ENCODE data around the gene CNOT1. TPM values are rescaled to one million over a fixed set of nuclear protein-coding genes. Genes with fewer than 3 reads are reported as not detected.

CNOT1 gene
- total RNA-seq, 2 experiments from 2014 or later = 164 to 184 TPM

- H3K36me3 Mint-ChIP-seq (ENCODE audit: low read depth) = no peaks in the 10 kb centered on the region
- intact Hi-C loops (cut with DNase I, micrococcal nuclease) = no loop called here
- Histone ChIP-seq H3K36me3 (ENCODE audit: insufficient read depth, low read length) (no peaks in the 10 kb centered on the region), H3K4me3 (ENCODE audit: low read length) (no peak overlapping the region), H3K27me3 (ENCODE audit: control insufficient read depth in 1 of 2, insufficient read depth in 2 of 2, low read length in 2 of 2) (peaks cover 0 to 2% of the 10 kb centered on the region in 2 experiments), H3K27ac (ENCODE audit: low read depth in 1 of 2, low read length in 2 of 2) (no peak overlapping the region), H3K4me1 (ENCODE audit: insufficient read depth, low read length) (no peaks in the 10 kb centered on the region), H3K9me3 (ENCODE audit: control insufficient read depth in 1 of 2, insufficient read depth in 1 of 2, low read length in 2 of 2) (no peaks in the 10 kb centered on the region)
- TF ChIP-seq, protein P1, sequence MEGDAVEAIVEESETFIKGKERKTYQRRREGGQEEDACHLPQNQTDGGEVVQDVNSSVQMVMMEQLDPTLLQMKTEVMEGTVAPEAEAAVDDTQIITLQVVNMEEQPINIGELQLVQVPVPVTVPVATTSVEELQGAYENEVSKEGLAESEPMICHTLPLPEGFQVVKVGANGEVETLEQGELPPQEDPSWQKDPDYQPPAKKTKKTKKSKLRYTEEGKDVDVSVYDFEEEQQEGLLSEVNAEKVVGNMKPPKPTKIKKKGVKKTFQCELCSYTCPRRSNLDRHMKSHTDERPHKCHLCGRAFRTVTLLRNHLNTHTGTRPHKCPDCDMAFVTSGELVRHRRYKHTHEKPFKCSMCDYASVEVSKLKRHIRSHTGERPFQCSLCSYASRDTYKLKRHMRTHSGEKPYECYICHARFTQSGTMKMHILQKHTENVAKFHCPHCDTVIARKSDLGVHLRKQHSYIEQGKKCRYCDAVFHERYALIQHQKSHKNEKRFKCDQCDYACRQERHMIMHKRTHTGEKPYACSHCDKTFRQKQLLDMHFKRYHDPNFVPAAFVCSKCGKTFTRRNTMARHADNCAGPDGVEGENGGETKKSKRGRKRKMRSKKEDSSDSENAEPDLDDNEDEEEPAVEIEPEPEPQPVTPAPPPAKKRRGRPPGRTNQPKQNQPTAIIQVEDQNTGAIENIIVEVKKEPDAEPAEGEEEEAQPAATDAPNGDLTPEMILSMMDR (IDR thresholded peaks at IDR 0.05) = no peak
- peaks cover 26% of the 10 kb centered on the region for H3K27me3 Mint-ChIP-seq
- no peaks in the 10 kb centered on the region for H3K4me1 Mint-ChIP-seq (ENCODE audit: low read depth)
- no peak for DNase-seq
- POLR2A ChIA-PET = no interaction called here
- CTCF ChIA-PET = no interaction called here
- H3K27ac Mint-ChIP-seq = no peak overlapping the region
- no peak for ATAC-seq (ENCODE audit: poor library complexity)
- no peak overlapping the region for H3K4me3 Mint-ChIP-seq
- H3K9me3 Mint-ChIP-seq = no peaks in the 10 kb centered on the region
Measured at GRCh38 chr16:58475091-58475619, 154.5 kb downstream of the CNOT1 start.

- H3K4me3 Mint-ChIP-seq = no peak overlapping the region
- ATAC-seq (ENCODE audit: poor library complexity) (no peak), DNase-seq (no peak)
- Histone ChIP-seq H3K4me1 (ENCODE audit: insufficient read depth, low read length) (no peaks in the 10 kb centered on the region), H3K27ac (ENCODE audit: low read depth in 1 of 2, low read length in 2 of 2) (no peak overlapping the region), H3K27me3 (ENCODE audit: control insufficient read depth in 1 of 2, insufficient read depth in 2 of 2, low read length in 2 of 2) (peaks cover 0 to 2% of the 10 kb centered on the region in 2 experiments), H3K36me3 (ENCODE audit: insufficient read depth, low read length) (no peaks in the 10 kb centered on the region), H3K9me3 (ENCODE audit: control insufficient read depth in 1 of 2, insufficient read depth in 1 of 2, low read length in 2 of 2) (no peaks in the 10 kb centered on the region), H3K4me3 (ENCODE audit: low read length) (no peak overlapping the region)
- peaks cover 31% of the 10 kb centered on the region for H3K27me3 Mint-ChIP-seq
- intact Hi-C loops (cut with DNase I, micrococcal nuclease) = no loop called here
- CTCF ChIA-PET = interaction anchor here (0.6 to 0.9 kb wide), 2 partner anchors 13 to 457 kb away, joined by 4 read pairs; no protein-coding TSS in a partner anchor
- H3K36me3 Mint-ChIP-seq (ENCODE audit: low read depth) = no peaks in the 10 kb centered on the region
- H3K9me3 Mint-ChIP-seq = no peaks in the 10 kb centered on the region
- POLR2A ChIA-PET = no interaction called here
- TF ChIP-seq, protein P1 (IDR thresholded peaks at IDR 0.05) = no peak
- H3K4me1 Mint-ChIP-seq (ENCODE audit: low read depth) = no peaks in the 10 kb centered on the region
- H3K27ac Mint-ChIP-seq = no peak overlapping the region
Measured at GRCh38 chr16:58474296-58474695, 155.3 kb downstream of the CNOT1 start.

GRCh38 chr16:58472827-58473226 lies 156.8 kb downstream of the CNOT1 start:
- Histone ChIP-seq H3K4me1 (ENCODE audit: insufficient read depth, low read length) (no peaks in the 10 kb centered on the region), H3K36me3 (ENCODE audit: insufficient read depth, low read length) (no peaks in the 10 kb centered on the region), H3K27ac (ENCODE audit: low read depth in 1 of 2, low read length in 2 of 2) (no peak overlapping the region), H3K27me3 (ENCODE audit: control insufficient read depth in 1 of 2, insufficient read depth in 2 of 2, low read length in 2 of 2) (peaks cover 4 to 12% of the 10 kb centered on the region in 2 experiments), H3K9me3 (ENCODE audit: control insufficient read depth in 1 of 2, insufficient read depth in 1 of 2, low read length in 2 of 2) (peaks cover 0 to 3% of the 10 kb centered on the region in 2 experiments), H3K4me3 (ENCODE audit: low read length) (no peak overlapping the region)
- Mint-ChIP-seq H3K4me3 (no peak overlapping the region), H3K27ac (no peak overlapping the region), H3K36me3 (ENCODE audit: low read depth) (no peaks in the 10 kb centered on the region), H3K4me1 (ENCODE audit: low read depth) (no peaks in the 10 kb centered on the region), H3K9me3 (no peaks in the 10 kb centered on the region), H3K27me3 (peaks cover 45% of the 10 kb centered on the region)
- DNase-seq (no peak), ATAC-seq (ENCODE audit: poor library complexity) (no peak)
- intact Hi-C loops (cut with DNase I, micrococcal nuclease) = no loop called here
- TF ChIP-seq, protein P1 (IDR thresholded peaks at IDR 0.05) = no peak
- ChIA-PET CTCF (no interaction called here), POLR2A (no interaction called here)

Data from CD4-positive, alpha-beta T cell (primary cell).